Stimulated activated CD8-positive, alpha-beta memory T cell treated with anti-CD3 and anti-CD28 coated beads, Interleukin-7, amount 100 ng/mL, for 24 hours (primary cell): ENCODE results near the gene SH3BP5.
A peak's percentile ranks its signal among the peaks of the same experiment; 100 is the strongest.
"Not testable (repeated sequence)": the region's sequence is repeated elsewhere in the genome, so short reads cannot be mapped to it uniquely, and the experiment has no call there.

Source experiments
- DNase-seq: peaks from one replicate; pipeline ENCODE4 v3.0.0-alpha.2; 2020; ENCODE audit warnings: low read depth

The SH3BP5 gene

GRCh38 chr3:15332405-15333098 lies at the start of gene SH3BP5:
SH3BP5 (minus strand) TSS chr3:15332586; CDS start chr3:15332408, 178 bp downstream.
- peak; percentile 35 for DNase-seq

- DNase-seq: no peak
Measured at GRCh38 chr3:15380980-15381890, 48.8 kb upstream of the SH3BP5 start.

GRCh38 chr3:15377961-15378791 lies 45.8 kb upstream of the SH3BP5 start:
- DNase-seq: peak; percentile 90

- DNase-seq: no peak
Measured at GRCh38 chr3:15375461-15376000, 43.1 kb upstream of the SH3BP5 start.

GRCh38 chr3:15372918-15373317 lies 40.5 kb upstream of the SH3BP5 start:
- DNase-seq: no peak

GRCh38 chr3:15368561-15369135 lies 36.3 kb upstream of the SH3BP5 start:
- no peak for DNase-seq

- DNase-seq: no peak
Measured at GRCh38 chr3:15367059-15367458, 34.7 kb upstream of the SH3BP5 start.

GRCh38 chr3:15364078-15364477 lies 31.7 kb upstream of the SH3BP5 start:
- DNase-seq: not testable (repeated sequence)

- DNase-seq: peak; percentile 25
Measured at GRCh38 chr3:15361494-15362214, 29.3 kb upstream of the SH3BP5 start.

GRCh38 chr3:15360788-15361493 lies 28.6 kb upstream of the SH3BP5 start:
- no peak for DNase-seq

GRCh38 chr3:15359677-15360397 lies 27.5 kb upstream of the SH3BP5 start:
- DNase-seq: no peak

GRCh38 chr3:15356651-15357061 lies 24.3 kb upstream of the SH3BP5 start:
- DNase-seq: not testable (repeated sequence)

GRCh38 chr3:15356176-15356575 lies 23.8 kb upstream of the SH3BP5 start:
- DNase-seq: no peak

GRCh38 chr3:15355086-15355485 lies 22.7 kb upstream of the SH3BP5 start:
- no peak for DNase-seq

- DNase-seq: no peak
Measured at GRCh38 chr3:15354485-15354884, 22.1 kb upstream of the SH3BP5 start.

GRCh38 chr3:15350141-15350540 lies 17.8 kb upstream of the SH3BP5 start:
- DNase-seq: no peak

- DNase-seq: not testable (repeated sequence)
Measured at GRCh38 chr3:15349438-15349837, 17.1 kb upstream of the SH3BP5 start.

- DNase-seq: no peak
Measured at GRCh38 chr3:15348246-15348645, 15.9 kb upstream of the SH3BP5 start.

GRCh38 chr3:15347737-15348110 lies 15.3 kb upstream of the SH3BP5 start:
- DNase-seq: no peak
